HG02623 (cell line): Measurements from ENCODE around the gene ME3.
A peak's percentile ranks its signal among the peaks of the same experiment; 100 is the strongest.
"Not testable (repeated sequence)": the region's sequence is repeated elsewhere in the genome, so short reads cannot be mapped to it uniquely, and the experiment has no call there.

Source experiments
- ATAC-seq: cut with Tn5 transposase; IDR thresholded peaks from one replicate; pipeline ENCODE4 v1.9.1; 2021; ENCODE audit warnings: moderate library complexity; ENCODE audit not compliant: unreplicated experiment

The ME3 gene

DNA sequence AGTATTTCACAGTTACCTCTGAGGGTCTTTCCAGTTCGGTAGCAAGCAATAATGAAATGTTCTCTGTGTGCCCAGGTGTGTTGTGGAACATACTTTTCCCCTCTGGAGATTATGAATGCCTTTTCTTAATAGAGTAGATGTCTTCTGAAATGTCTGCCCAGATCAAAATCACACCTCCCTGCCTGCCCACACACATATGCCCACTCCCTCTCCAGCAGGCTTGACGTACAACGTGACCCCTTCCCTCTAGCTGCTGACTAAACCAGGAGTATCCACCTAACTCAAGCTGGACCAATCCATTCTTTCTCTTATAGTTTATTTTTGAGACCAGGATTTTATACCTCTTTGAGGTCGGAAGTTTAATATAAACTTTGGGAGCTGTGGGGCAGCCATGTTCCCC, 48.7 kb downstream of the ME3 start:
- ATAC-seq = no peak

DNA sequence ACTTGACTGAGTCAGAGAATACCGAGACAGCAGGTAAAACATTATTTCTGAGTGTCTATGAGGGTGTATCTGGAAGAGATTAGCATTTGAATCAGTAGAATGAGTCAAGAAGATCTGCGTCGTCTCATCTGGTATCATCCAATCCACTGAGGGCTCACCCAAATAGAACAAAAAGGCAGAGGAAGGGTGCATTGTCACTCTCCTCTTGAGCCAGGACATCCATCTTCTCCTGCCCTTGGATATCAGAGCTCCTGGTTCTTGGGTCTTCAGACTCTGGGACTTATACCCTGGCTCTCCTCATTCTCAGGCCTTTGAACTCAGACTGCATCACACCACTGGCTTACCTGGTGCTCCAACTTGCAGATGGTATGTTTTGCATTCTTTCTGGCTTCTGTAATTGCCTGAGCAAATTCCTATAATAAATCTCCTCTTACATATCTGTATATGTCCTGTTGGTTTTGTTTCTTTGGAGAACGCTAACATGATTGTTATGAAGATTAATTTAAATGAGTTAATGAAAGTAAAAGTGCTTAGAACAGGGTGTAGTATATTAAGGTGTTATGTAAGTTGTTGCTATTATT, 49.3 kb downstream of the ME3 start:
- no peak for ATAC-seq

DNA sequence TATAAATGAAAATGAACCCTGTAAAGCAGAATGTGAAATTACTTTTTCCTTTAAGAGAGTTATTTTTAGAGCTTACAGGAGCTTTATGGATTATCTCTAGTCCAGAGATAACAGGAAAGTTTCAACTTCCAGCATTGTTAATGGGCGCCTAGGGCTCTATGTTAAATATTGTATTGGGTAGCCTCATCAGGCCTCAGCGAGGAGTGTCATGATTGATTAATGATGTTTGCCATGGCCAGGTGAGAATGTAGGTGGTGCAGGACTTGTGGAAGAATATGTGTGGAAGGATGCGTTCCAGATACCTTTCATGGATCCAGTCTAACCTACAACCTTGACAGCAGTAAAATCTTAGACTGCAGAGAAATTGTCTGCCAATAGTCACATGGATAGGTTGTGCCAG, 50.6 kb downstream of the ME3 start:
- ATAC-seq = no peak

DNA sequence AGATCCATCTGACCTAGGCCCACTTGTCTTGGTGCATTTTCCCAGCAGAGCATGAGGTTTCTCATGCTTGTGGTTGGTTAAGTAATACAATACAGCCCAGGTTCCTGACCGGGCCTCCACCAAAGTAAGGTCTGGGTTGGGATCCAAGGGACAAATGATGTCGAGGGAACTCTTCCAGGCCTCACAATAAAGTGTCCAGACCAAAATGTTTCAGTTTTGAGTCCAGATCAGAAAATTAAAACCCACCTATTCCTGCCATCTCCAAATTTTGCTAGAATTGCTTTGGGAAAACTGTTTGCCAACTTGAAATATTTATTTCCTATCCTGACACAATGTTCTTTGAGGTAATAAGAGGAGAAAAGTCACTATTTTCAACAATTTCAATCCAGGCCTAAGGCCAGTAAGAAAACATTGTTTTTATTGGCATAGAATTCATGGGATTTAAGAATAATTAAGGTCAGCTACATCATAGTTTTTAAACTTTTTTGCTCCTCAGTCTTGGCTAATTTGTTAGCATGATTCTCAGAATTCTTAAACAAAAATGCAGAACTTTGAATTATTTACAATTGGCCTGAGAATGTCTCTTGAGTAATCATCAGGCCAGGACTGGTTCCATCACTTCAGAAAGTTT, 51.4 kb downstream of the ME3 start:
- ATAC-seq = no peak

DNA sequence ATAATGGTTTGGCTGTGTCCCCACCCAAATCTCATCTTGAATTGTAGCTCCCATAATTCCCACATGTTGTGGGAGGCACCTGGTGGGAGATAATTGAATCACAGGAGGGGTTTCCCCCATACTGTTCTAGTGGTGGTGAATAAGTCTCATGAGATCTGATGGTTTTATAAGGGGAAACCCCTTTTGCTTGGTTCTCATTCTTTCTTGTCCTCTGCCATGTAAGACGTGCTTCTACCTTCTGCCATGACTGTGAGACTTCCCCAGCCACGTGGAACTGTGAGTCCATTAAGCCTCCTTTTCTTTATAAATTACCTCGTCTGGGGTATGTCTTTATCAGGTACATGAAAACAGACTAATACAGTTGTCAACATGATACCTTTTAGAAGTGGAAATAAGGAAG, 53.0 kb downstream of the ME3 start:
- not testable (repeated sequence) for ATAC-seq

DNA sequence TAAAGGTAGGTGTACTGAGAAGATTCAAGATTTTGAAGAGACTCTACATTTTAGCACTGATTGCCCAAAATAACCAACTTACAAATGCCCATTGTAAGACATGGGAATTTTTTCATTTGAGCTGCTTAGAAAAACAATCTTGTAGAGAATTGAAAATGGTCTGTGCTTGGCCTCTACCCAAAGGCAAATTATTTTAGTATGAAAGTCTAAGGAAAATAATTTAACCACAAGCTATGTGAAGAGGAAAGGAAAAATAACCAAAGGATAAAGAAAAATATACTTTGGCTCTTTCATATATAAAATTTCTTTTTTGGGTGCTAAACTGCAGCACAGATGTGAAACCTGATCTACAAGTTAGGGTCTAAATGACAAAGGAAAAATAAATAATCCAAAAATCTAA, 54.9 kb downstream of the ME3 start:
- no peak for ATAC-seq

DNA sequence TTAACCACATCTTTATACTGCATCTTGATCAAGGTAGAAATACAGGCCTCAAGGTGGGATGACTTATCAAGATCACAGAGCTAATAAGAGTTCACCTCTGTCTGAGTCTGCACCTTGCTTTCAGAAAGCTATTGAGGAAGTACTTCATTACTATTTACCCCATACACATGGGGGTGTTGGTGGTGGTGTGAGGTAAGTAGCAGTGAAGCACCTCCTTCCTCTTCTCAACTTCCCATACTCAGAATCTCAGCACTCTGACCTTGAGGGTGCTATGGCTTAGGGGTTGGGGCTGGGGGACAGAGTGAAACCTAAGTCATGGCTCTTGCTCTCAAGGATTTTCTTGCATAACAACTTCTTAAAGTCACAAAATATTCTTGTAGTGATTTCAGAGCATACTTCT, 56.9 kb downstream of the ME3 start:
- no peak for ATAC-seq

DNA sequence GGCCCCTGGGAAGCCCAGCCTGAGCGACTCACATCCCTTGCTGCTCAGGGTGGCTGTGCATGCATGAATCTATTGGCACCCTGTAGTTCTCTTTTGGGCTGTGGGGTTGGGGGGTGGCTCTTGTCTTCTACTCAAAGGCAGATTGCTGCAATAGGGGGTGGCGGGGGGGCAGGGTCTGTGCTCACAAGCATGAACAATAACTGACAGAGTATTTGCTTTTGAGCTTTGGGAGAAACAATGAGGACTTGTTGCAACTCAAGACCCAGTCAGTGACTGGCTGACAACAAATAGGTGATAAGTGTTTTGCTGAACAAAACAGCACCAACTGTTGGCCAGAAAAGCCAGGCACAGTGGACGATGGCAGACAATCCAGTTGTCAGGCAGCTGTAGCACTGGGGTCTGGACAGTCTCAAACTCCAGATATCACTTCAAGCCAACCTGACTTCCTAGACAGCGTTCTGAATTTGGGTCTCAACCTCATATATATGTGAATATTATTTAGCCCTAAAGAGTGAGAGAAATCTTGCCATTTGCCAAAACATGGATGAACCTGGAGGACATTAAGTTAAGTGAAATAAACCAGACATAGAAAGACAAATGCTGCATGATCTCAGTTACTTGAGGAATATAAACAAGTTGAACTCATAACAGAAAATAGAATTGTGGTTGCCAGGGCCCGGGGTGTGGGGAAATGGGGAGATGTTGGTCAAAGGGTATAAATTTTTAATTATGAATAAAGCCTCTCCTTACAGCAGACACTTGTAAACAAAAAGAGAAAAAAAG, 61.7 kb downstream of the ME3 start:
- ATAC-seq = no peak

DNA sequence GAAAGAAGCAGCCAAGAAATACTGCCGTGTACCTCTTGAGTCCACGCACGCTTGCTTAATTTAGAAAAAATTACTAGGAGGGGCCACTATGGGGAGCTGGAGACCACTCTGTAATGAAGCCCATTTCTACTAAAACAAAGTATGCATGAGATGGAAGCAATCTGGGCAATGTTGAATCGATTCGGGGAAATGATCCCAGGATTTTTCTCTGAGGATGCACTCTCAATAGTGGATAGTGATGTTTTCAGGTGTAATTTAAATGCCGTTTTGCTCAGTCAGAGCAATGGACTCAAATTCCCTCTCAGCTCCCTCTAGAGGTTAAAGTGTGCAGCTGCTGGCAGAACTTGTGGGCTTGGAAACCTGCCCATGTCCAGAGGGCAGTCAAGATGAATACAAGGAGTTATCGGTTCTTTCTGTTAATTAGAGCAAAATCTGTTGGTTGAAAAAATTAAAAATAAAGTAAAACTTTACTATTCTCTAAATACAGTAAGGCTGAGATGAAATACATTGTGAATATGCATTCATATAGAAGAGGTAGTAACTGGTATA, 64.1 kb downstream of the ME3 start:
- peak; percentile 96 for ATAC-seq

DNA sequence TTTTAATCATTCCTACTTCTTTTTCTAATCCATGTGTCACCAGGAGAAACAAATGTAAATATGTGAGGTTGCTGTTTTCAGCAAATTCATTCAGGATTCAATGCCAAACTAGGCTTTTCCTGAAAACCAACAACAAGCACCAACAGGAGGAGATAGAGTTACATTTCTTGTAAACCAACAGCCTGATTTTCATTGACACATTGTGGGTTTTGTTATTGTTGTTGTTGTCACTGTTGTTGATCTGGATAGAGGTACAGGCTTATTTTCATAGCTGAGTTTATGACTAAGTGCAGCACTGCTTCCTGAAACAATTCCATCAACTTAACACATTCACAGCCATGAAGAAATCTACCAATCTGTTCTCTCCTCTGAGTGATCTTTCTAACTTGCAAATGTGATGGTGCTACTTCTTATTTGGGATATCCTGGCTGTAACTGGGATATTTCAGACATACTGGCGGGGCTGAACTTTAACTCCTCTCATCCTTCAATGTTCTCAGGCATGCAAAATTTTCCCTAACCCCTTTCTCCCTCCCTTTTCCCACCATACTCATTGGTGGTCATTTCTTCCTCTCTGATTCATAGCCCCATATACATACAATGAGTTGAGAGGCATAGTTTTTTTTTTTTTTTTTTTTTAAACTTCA, 65.5 kb downstream of the ME3 start:
- no peak for ATAC-seq

DNA sequence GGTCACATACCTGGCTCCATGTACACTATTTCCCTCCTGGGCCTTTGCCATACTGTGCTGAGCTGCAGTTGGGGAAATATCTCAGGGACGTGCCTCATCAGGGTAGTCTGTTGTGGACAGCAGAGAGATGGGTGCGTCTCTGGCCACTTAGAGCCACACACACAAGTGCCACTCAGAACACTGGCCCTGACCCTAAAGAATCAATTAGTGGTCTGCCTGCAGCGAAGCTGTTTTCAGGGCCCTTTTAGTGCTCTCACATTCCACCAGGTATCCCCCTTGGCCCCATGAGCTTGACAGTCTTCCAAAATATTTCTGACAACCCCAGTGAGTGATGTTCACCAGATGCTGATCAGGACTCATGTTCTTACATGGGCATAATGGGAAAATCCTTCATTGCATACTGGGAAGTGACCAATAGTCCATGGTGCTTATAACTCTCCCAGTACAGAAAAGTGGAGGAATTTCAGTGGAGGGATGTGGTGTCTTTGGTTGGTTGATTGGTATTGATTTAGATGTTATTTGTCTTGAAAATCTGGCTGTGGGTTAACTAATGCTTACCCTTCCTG, 66.1 kb downstream of the ME3 start:
- no peak for ATAC-seq

DNA sequence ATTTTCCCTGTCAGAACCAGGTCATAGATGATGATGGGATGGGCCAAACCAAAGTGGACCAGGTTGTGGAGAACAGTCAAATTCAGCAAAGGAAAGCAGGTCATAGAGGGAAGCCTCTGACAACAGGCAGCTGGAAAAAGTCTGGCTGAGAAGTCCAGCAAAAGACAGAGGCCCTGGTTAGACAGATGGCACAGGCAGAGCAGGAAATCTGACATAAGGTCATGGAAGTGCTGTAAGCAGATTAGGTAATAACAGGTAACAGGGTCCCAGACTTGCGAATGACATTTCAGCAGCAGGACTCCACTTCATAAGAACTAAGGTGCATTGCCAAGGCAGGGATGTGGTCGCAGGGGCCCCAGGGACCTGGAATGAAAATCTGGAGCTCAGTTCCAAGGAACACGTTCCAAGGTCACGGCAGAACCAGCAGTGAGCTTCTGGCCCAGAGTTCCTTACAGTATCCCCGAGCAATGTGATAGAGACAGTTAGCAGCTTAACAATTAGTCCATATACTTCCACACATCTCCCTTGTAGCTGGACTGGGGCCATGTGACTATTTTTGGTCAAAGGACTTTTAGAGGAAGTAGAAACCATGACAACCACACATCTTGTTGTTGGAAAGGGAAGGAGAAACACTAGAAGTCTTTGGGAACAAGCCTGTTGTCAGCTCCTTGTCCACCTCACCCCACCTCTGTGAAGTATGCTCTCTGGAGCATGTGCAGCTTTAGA, 75.4 kb downstream of the ME3 start:
- no peak for ATAC-seq

DNA sequence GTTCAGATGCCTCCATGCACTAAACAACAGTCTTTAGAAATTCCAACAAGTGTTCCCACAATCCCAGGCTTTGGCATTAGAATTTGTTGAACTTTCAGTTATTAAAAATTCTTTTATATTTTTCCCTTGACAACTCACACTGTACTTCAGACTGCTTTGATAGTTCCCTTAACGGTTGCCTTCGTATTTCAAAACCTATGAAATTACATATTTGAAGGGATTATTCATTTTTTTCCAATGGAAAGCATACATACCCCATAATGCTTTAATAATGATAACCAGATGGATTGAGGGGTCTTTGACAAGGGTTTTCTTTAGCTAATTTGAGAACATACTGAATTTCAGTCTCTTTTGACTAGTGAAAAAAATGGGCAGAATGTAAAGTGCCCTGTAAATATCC, 76.5 kb downstream of the ME3 start:
- no peak for ATAC-seq

DNA sequence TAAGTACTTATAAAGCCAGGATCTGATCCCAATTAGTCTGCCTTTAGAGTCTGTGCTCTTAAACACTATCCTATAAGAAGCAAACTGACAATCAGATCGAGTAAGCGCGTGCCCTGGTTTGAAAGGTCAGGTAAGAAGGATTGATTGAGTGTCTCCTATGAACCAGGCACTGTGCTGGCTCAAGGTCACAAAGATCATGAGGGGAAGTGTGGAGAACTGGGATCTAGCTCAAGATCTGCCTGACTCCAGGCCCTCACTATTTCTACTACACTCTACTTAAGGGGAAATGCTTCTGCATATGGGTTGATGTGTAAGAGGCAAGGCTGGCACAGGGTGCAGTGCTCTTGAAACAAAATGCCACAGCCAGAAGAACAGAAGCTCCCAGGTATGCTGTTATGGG, 77.0 kb downstream of the ME3 start:
- no peak for ATAC-seq

DNA sequence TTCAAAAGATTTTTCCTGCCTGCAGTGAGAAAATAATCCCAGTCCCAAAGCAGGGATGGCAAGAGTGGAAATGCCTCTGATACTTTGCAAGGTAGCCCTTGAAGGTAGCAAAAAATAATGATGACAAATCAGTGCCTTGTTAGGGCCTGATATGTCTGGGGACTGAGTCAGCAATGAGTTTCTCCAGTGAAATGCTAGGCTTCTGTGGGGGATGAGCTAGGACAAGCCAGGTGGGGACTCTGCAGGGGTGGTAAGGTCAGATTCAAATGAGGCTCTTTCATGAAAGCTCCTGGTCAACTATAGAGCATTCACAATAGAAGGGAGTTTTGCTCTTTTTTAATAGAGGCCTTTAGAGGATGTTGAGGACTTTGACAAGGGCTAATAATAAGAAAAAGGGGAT, 77.7 kb downstream of the ME3 start:
- no peak for ATAC-seq

DNA sequence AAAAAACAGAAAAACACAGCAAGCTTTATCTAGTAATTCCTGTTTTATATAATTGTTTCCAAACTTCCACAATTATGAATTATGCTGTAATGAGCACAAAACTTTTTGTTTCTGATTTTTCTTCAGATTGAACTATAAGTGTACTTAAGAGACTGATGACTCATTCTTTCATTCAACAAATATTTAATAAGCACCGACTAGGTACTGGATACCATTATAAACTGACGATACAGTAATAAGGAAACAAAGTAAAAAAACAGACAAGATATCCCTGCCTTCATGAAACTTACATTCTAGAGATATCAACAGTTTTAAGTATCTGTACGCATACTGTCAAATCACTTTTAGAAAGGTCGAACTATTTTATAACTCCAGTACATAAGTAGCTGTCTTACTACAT, 78.6 kb downstream of the ME3 start:
- ATAC-seq = no peak

DNA sequence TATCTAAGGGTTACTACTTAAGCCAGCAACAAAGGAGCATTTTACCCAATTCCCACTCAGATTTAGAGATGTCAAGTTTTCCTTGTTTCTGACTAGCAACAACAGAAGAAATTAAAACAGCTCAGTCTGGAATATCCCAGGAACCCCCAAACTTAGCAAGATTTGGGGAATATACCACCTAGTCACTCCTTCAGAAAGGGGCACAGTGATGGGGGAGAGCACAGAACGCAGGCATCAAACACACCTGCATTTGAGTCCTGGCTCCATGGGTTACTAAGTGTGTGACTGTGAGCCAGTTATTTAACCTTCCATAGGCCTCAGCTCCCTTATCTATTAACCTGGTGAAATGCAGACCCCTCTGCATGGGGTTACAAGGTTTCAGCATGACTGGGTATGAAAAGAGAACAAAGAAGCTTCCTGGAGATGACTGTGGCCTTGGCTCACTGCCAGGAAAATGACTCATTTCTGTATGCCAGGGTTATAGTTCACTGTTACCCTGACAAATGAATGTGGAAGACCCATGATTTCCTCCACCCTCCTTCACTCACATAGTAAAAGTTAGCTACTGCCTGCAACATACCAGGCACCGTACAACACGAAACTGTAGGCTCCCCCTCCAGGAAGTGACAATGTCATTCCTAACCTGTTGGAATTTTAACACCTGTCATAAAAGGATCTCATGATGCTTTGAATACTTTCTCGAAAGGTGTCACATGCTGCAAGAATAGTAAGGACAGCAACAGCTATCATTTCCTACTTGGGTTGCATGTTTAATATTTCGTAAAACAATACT, 79.6 kb downstream of the ME3 start:
- ATAC-seq = peak; percentile 85

DNA sequence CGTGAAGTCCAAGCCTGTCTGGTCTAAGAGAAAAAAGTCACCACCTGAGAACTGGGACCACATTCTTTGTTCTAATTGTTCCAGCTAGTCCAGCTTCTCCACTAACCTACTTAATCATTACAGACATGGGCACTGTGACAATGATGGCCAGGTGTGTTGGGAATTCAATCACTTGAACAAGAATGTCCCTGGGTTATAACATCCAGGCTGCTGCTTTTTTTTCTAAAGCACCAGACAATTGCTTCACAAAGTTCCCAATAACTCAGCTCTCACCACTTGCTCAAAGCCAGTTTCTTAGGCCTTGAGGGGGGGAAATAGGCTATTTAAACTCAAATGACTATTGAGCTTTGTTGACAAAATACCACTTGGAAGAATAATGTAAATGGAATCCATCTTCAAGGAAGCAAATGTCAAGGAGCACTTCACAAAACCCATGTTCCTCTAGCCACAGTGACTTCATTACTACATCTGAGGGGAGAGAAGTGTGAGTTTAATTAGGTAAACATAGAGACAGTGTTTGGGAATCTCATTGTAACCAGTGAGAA, 80.3 kb downstream of the ME3 start:
- ATAC-seq = no peak

DNA sequence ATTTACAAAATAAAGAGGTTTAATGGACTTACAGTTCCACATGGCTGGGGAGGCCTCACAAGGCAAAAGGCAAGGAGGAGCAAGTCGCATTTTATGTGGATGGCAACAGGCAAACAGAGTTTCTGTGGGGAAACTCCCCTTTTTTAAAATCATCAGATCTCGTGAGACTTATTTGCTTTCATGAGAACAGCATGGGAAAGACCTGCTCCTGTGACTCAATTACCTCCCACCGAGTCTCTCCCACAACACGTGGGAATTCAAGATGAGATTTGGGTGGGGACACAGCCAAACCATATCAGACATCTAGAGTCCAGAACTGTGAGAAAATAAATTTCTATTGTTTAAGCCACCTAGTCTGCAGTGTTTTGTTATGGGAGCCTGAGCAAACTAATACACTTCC, 80.8 kb downstream of the ME3 start:
- no peak for ATAC-seq
